GM12874 (cell line): ENCODE data around the gene LHFPL6.

Experiments used
- CTCF ChIP-seq: IDR thresholded peaks from 2 replicates; pipeline ENCODE4 v1.5.1; 2011; ENCODE audit warnings: low read depth, mild to moderate bottlenecking, control low read depth, low read length, moderate library complexity; ENCODE audit not compliant: insufficient read depth

The LHFPL6 gene

GRCh38 chr13:39452834-39453233, 150.2 kb downstream of the LHFPL6 start:
- TF ChIP-seq CTCF: no peak

- no peak for TF ChIP-seq CTCF
Observed at GRCh38 chr13:39452417-39452816, 150.6 kb downstream of the LHFPL6 start.

GRCh38 chr13:39451860-39452301, 151.1 kb downstream of the LHFPL6 start:
- no peak for TF ChIP-seq CTCF

- TF ChIP-seq CTCF: no peak
Observed at GRCh38 chr13:39451301-39451700, 151.7 kb downstream of the LHFPL6 start.

- no peak for TF ChIP-seq CTCF
Observed at GRCh38 chr13:39450176-39450575, 152.8 kb downstream of the LHFPL6 start.

GRCh38 chr13:39448834-39449233, 154.2 kb downstream of the LHFPL6 start:
- TF ChIP-seq CTCF: no peak

GRCh38 chr13:39446865-39447264, 156.1 kb downstream of the LHFPL6 start:
- no peak for TF ChIP-seq CTCF

GRCh38 chr13:39444866-39445265, 158.1 kb downstream of the LHFPL6 start:
- TF ChIP-seq CTCF: no peak
